Activated CD4-positive, alpha-beta T cell treated with anti-CD3 and anti-CD28 coated beads for 4 hours (primary cell): Measurements from ENCODE around the gene LCOR.
"Not testable (repeated sequence)": the region's sequence is repeated elsewhere in the genome, so short reads cannot be mapped to it uniquely, and the experiment has no call there.

Experiments
- DNase-seq, 2 donors: peaks; one replicate each; pipeline ENCODE4 v3.0.0-alpha.2; 2020

LCOR gene

GRCh38 chr10:96840841-96841518 lies 8.9 kb downstream of the LCOR start:
- DNase-seq = peak in 1 of 2 donors; percentile 14

GRCh38 chr10:96842896-96843723 lies 11.0 kb downstream of the LCOR start:
- DNase-seq = no peak

- DNase-seq = no peak
Measured at GRCh38 chr10:96843823-96844222, 11.7 kb downstream of the LCOR start.

GRCh38 chr10:96846395-96846794 lies 14.3 kb downstream of the LCOR start:
- no peak for DNase-seq

GRCh38 chr10:96846926-96847325 lies 14.8 kb downstream of the LCOR start:
- DNase-seq = no peak

- not testable (repeated sequence) for DNase-seq
Measured at GRCh38 chr10:96847356-96847755, 15.3 kb downstream of the LCOR start.

GRCh38 chr10:96850113-96850512 lies 18.0 kb downstream of the LCOR start:
- DNase-seq = no peak

- no peak for DNase-seq
Measured at GRCh38 chr10:96850825-96851224, 18.7 kb downstream of the LCOR start.

- DNase-seq = no peak
Measured at GRCh38 chr10:96851281-96851680, 19.2 kb downstream of the LCOR start.

GRCh38 chr10:96856317-96856716 lies 24.2 kb downstream of the LCOR start:
- DNase-seq = no peak

- DNase-seq = no peak
Measured at GRCh38 chr10:96857301-96858012, 25.4 kb downstream of the LCOR start.

- no peak for DNase-seq
Measured at GRCh38 chr10:96858038-96858705, 26.1 kb downstream of the LCOR start.

- no peak for DNase-seq
Measured at GRCh38 chr10:96858706-96859050, 26.6 kb downstream of the LCOR start.

- DNase-seq = no peak
Measured at GRCh38 chr10:96860631-96861277, 28.7 kb downstream of the LCOR start.

- DNase-seq = no peak
Measured at GRCh38 chr10:96863922-96864543, 31.9 kb downstream of the LCOR start.

GRCh38 chr10:96873086-96873485 lies 41.0 kb downstream of the LCOR start:
- no peak for DNase-seq

GRCh38 chr10:96873756-96874467 lies 41.8 kb downstream of the LCOR start:
- no peak for DNase-seq

- no peak for DNase-seq
Measured at GRCh38 chr10:96878057-96878456, 46.0 kb downstream of the LCOR start.

- DNase-seq = no peak
Measured at GRCh38 chr10:96880575-96880974, 48.5 kb downstream of the LCOR start.

- no peak for DNase-seq
Measured at GRCh38 chr10:96889415-96890171, 57.5 kb downstream of the LCOR start.

GRCh38 chr10:96890172-96890513 lies 58.0 kb downstream of the LCOR start:
- DNase-seq = no peak
